ENCODE measurements around the gene KIF16B.
A peak's percentile ranks its signal among the peaks of the same experiment; 100 is the strongest.
"Not testable (repeated sequence)": the region's sequence is repeated elsewhere in the genome, so short reads cannot be mapped to it uniquely, and the experiment has no call there.

The KIF16B gene

GRCh38 chr20:16520154-16520553, 53.1 kb downstream of the KIF16B start:
- no peak for DNase-seq

DNA sequence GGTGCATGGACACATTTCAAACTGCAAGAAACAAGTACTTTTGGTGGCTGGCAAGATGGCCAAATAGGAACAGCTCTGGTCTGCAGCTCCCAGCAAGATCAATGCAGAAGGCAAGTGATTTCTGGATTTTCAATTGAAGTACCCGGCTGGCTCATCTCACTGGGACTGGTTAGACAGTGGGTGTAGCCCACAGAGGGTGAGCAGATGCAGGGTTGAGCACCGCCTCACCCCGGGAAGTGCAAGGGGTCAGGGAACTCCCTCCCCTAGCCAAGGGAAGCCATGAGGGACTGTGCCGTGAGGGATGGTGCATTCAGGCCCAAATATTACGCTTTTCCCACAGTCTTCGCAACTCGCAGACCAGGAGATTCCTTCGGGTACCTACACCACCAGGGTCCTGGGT, 53.6 kb downstream of the KIF16B start:
- DNase-seq, result not testable (repeated sequence)

DNA sequence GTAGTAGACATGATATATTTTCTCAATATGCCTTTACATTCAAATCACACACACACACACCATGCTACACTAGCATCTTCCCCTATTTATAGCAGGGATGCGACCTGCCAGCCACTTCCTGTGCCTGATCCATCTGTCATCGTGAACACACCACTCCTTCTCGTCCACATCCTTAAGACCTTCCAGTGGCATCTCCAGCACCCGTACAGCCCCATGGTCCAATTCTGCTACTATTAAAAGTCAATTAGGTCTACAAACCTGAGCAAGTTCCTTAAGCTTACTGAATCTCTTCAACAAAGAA, 54.5 kb downstream of the KIF16B start:
- no peak for DNase-seq

- DNase-seq, result peak; percentile 45
Measured at GRCh38 chr20:16517946-16518783, 55.1 kb downstream of the KIF16B start.

DNA sequence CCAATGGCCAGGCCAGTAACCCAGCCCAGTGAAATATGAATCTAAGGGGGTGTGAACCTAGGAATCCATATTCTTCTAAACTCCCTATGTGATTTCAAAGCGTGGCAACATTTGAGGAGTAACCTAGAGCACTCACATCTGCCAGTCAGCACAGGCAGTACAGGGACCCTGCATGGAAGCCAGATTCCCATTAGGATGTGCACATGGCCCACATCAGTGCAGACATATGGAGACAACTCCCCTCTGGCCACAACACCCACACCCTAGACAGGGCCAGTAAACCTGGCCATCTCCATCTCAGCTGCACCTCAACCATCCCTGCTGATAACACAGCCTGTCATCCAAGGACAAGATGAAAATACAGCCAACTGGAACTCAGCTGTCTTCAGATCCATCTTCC, 56.5 kb downstream of the KIF16B start:
- no peak for DNase-seq

DNA sequence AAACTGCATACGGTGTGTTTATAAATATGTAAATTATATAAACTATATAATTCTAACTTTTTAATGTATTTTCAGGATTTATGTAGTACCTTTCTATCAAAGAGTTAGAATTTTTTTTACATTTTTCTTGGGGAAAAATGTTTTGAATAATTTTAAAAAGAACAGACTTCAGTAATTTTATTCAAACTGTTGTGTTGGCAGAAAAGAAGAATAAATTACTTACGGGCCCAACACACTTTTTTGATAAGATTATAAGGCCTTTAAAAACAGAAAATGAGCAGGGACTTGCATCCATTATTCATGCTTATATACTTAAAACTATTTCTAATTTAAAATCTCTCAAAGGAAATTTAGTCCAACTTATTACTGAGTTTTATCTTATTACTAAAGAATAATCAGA, 58.2 kb downstream of the KIF16B start:
- no peak for DNase-seq

DNA sequence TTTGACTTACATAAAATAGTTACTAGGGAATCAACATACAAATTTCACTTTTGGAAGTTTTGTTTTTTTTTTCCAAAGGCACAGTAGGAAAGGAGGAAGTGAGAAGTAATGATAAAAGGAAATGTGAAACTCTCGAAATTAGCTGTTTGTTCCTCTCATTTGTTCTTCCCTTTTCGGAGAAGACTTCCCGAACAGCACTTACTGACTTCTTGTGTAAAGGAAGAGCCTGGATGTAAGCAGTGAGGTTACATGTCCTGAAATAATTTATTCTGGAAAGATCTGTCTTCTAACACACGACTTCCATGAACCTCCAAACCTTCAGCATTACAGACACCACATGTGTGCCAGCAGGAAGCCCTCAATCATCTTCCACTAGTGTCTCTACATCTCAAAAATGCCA, 59.1 kb downstream of the KIF16B start:
- no peak for DNase-seq

DNA sequence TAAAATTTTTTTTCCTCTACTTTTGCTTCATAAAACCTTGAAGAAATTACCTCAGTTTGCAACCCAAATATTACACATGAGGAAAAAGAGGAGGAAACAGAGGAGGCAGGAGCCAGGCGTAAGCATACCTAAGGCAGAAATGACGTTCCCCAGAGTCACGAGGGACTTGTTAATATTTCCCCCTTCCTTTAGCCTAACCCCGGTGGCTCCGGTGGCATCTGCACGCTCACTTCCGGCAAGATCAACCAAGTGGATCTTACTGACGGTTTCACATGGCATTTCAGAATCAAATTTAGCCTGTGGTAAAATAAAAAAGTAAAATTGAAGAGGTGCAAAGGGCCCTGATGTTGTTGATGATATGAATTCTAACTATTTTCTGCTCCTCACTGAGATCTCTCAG, 67.4 kb downstream of the KIF16B start:
- DNase-seq, result no peak

DNA sequence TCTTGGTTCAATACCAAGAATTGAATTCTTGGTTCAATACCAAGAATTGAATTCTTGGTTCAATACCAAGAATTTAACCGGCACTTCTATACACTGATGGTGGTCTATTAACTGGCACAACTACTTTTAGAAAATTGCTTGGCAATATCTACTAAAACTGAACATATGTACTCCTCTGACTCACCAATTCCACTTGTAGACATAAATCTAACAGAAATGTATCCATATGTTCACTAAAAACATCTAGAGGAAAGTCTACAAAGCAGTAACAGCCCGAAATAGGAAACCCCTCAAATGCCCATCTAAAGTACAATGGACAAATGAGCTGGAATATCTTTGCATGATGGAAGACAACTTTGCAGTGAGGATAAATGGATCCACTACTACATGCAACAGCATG, 71.9 kb downstream of the KIF16B start:
- no peak for DNase-seq

DNA sequence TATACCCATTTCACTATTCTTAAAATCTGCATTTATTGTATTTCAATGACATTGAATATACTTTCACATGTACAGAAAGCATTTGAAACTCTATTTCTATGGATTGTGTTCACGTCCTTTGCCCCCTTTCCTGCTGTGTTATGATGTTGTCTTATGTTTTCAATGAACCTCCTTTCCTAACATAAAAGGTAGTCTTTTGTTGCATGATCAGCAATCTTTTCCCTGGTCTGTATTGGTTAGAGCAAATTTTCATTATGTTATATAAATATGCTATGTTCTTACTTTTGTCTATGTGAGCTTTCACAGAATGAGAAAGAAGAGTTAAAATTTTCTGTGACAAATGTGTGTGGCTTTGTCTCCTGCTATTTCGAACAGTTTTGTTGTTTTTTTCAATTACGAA, 73.1 kb downstream of the KIF16B start:
- DNase-seq, result no peak

DNA sequence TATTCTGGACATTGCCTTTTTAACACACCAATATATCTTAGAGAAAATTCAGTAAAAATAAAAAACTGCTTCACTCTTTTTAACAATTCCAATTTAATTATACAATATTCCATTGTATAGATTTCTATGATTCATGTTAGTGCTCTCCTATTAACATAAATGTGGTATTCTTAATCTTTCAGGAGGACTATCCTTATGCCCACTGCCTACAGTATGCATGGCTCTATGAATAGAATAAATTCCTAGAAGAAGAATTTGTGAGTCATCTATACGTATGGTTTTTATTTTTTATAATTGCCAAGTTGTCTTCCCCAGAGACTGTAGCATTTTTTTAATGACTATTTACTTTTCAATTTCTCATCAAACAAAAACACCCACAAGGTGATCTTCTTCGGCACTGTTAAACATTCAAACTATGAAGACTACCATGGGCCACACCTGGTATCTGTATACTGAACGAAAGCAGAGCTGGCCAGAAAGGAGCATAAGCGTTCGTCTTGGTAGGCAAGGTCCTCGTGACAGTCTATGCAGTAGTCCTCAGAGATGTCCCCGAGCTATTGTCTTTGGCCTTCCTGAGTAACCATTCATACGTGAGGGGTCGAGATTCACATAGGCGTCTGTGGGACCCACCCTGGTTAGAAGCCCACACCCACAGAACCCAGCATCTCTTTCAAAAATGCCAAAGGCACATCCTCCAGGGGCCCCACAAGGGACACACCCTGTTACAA, 74.6 kb downstream of the KIF16B start:
- no peak for DNase-seq

GRCh38 chr20:16497896-16498295, 75.4 kb downstream of the KIF16B start:
- no peak for DNase-seq

DNA sequence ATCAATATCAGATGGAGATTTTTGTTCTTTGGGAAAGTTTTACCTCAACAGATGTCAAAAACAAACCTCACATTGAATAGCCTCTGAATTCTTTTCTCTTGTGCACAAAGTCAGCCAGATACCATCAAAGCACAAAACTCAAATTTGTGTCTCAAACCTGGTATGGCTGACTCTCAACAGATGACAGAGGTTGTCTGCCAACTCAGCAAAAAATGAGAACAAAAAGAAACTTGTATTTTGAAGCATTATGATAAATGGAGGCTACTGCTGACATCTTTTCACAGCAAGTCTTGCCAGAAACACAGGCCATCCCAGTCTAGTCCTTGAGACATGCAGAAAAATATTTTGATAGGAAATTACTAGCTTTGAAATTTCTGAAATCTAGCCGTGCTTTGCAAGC, 79.8 kb downstream of the KIF16B start:
- DNase-seq, result no peak

GRCh38 chr20:16491294-16491905, 81.8 kb downstream of the KIF16B start:
- no peak for DNase-seq

DNA sequence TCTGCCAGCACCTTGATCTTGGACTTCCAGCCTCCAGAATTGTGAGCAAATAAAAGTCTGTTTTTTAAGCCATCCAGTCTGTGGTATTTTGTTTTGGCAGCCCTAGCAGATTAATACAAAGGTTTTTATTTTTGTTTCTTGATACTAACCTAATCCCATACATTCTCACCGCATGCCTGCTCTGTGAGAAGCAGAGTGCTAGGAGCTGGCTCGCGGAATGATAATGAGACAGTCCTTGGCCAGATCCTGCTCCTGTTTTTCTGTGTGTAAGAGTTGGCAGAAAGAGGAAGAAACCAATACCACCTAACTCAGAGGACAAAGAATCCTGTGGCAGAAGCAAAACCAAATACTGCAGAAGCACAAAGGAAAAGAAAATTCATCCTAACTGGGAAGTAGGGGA, 82.6 kb downstream of the KIF16B start:
- DNase-seq, result no peak

DNA sequence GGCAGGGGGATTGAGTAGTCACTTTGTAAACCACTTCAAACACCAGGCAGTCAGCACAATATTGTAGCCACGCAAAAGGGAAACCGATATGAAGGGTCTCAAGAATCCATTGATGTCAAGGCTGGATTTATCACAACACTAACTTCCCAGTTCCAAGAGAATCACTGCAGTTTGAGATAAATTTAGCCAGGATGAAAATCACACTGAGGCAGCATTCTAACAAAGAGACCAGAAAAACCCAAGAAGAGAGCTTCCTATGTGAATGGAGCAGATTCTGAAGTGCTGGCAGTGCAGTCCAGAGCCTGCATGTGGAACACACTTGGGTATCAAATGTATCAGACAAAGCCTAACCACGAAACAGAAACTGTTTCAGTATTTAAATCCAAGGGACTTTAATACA, 84.6 kb downstream of the KIF16B start:
- DNase-seq, result no peak

DNA sequence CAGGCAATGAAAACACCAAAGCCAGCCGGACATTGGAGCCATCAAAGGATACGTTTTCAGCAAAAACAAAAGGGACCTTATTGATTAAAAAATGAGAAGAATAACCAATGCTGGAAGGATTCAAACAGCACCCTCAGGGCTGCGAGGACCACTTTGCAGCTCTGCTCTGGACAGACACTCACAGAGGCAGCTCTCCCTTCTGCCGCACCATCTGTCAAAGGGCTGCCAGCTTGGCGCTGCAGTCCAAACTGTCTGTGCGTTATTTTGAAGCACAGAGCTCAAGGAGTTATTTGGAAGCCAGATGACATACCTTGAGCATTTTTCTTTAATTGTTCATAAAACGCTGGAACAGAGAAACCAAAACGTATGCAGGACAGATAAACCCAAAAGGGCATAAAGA, 85.2 kb downstream of the KIF16B start:
- no peak for DNase-seq

DNA sequence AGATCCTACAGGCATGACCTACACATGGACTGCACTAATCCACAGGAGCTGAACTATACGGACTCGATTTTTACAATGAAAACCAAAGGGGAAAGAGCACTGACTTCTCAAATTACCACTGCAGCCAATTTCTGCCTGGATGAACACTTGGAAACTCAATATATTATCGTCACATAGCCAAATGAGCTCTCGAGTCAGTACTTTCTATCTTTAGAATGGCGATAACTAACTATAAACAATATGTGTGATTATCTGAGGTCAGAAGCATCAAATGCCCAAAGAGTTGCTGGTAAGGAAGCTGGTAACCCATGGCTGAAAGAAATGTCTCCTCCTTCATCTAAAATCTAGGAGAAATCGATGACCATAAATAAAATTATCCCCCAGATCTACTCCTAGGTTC, 86.7 kb downstream of the KIF16B start:
- no peak for DNase-seq

GRCh38 chr20:16485401-16485800, 87.8 kb downstream of the KIF16B start:
- DNase-seq, result no peak

- no peak for DNase-seq
Measured at GRCh38 chr20:16483024-16483423, 90.2 kb downstream of the KIF16B start.

DNA sequence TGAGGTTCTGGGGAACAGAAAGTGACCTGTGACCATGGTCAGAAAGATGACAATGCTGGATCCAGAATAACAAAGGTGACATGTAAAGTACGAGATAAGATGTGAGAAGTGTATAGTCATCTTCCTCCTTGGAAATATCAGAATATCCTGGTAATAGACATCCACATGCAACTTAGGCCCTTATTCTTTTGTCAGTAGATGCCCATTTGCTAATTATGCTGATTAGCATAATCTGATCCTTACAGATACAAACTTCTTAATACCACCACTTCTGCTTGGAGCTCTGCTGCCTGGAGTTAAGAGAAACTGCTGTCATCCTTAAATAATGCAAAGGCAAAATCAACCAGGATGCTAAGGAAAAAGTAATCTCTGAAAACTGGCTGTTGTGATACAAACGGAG, 91.3 kb downstream of the KIF16B start:
- DNase-seq, result no peak

DNA sequence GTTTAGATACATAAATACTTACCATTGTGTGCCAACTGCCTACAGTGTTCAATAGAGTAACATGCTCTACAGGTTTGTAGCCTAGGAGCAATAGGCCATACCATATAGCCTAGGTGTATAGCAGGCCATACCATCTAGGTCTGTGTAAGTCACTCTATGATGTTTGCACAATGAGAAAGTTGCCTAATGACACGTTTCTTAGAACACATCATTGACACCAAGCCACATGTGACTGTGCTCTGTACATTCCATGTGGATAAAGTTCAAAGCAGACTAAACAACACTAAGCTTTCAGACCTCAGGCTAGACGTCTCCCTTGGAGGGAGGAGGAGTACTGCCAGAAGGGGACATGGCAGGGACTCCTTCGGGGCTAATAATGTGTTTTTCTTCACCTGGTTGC, 93.6 kb downstream of the KIF16B start:
- no peak for DNase-seq

- no peak for DNase-seq
Measured at GRCh38 chr20:16477632-16478031, 95.6 kb downstream of the KIF16B start.

DNA sequence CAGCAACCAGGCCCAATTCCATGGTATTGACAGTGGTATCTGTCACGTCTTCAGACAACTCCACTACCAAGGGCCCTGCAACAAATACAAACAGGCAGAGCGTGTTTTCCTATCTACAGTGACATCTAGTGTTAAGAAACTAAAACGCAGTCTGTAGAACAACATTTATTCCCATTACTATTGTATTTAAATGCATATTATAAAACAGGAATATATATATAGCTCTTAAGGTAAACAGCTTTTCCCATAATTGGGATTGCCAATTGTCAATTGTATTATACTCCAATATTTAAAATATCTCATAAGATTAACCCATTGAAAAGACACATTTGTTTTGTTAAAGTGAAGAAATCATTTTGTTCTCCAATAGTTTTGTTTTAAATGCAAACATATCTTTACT, 97.2 kb downstream of the KIF16B start:
- DNase-seq, result peak; percentile 40
